Fibroblast of lung (primary cell): Measurements from ENCODE around the gene YTHDC1. TPM values are rescaled to one million over a fixed set of nuclear protein-coding genes. Genes with fewer than 3 reads are reported as not detected.
A peak's percentile ranks its signal among the peaks of the same experiment; 100 is the strongest.

Experiments used
- DNase-seq, 2 donors: peaks; one replicate each; pipeline versions ENCODE4 v3.0.0 to v3.0.0-alpha.2; 2010; ENCODE audit warnings: low read depth in 2 of 2
- H2AFZ ChIP-seq: 2 replicates; pipeline ENCODE4 v1.5.1; 2012; ENCODE audit warnings: low read length, control low read depth, inconsistent platforms
- H3K27ac ChIP-seq: 2 replicates; pipeline ENCODE4 v1.5.1; 2011; ENCODE audit warnings: low read length, control low read depth; ENCODE audit not compliant: insufficient read depth
- H3K27me3 ChIP-seq: 2 replicates; pipeline ENCODE4 v1.5.1; 2011; ENCODE audit warnings: mild to moderate bottlenecking, low read length; ENCODE audit not compliant: control insufficient read depth, insufficient read depth
- H3K36me3 ChIP-seq: 2 replicates; pipeline ENCODE4 v1.5.1; 2011; ENCODE audit warnings: low read length; ENCODE audit not compliant: control insufficient read depth, insufficient read depth
- H3K4me1 ChIP-seq: 2 replicates; pipeline ENCODE4 v1.5.1; 2011; ENCODE audit warnings: low read length; ENCODE audit not compliant: control insufficient read depth, insufficient read depth; ENCODE audit errors: extremely low read depth
- H3K4me2 ChIP-seq: 2 replicates; pipeline ENCODE4 v1.5.1; 2011; ENCODE audit warnings: low read length, control low read depth; ENCODE audit not compliant: insufficient read depth; ENCODE audit errors: extremely low read depth
- H3K4me3 ChIP-seq, 4 experiments: fragments of 200-600 bp in 1 of 4; sonication (generic) in 1 of 4; replicated peaks in 1 of 4; 2 replicates each; pipeline ENCODE4 v1.5.1; 2011 to 2016; ENCODE audit warnings: low read length in 4 of 4, low read depth in 3 of 4, mild to moderate bottlenecking in 3 of 4, control low read depth in 2 of 4, inconsistent platforms in 1 of 4, mixed read lengths in 1 of 4; ENCODE audit not compliant: insufficient read depth in 1 of 4; ENCODE audit errors: control extremely low read depth in 1 of 4
- H3K79me2 ChIP-seq: 2 replicates; pipeline ENCODE4 v1.5.1; 2012; ENCODE audit warnings: mild to moderate bottlenecking, low read length, inconsistent platforms; ENCODE audit not compliant: control insufficient read depth, insufficient read depth
- H3K9ac ChIP-seq: 2 replicates; pipeline ENCODE4 v1.5.1; 2011; ENCODE audit warnings: mild to moderate bottlenecking, low read length, control low read depth; ENCODE audit not compliant: insufficient read depth
- H3K9me3 ChIP-seq: 2 replicates; pipeline ENCODE4 v1.5.1; 2012; ENCODE audit warnings: low read depth, low read length; ENCODE audit not compliant: control insufficient read depth, insufficient read depth
- H4K20me1 ChIP-seq: 2 replicates; pipeline ENCODE4 v1.5.1; 2011; ENCODE audit warnings: low read length; ENCODE audit not compliant: control insufficient read depth, insufficient read depth; ENCODE audit errors: extremely low read depth
- EZH2 ChIP-seq: IDR thresholded peaks from 2 replicates; pipeline ENCODE4 v1.5.1; 2012; ENCODE audit warnings: low read length, control low read depth, mild to moderate bottlenecking; ENCODE audit errors: missing control alignments
- polyA plus RNA-seq, 2 donors: library from polyadenylated mRNA; depleted of rRNA in 1 of 2; stranded (reverse) in 1 of 2; unstranded in 1 of 2; fragments of >200 nt; gene quantifications; 2 replicates each; pipeline ENCODE4 v1.2.1, GENCODE V29; 2011 to 2012; ENCODE audit warnings: missing spikeins in 1 of 2
- total RNA-seq: library from RNA; depleted of rRNA; stranded (reverse); fragments of >200 nt; gene quantifications from 2 replicates; pipeline ENCODE4 v1.2.1, GENCODE V29; 2014
- TF ChIP-seq, protein P1 (sequence below), 2 donors: IDR thresholded peaks in 1 of 2; conservative IDR thresholded peaks in 1 of 2; 1 replicate in 1 of 2; 2 replicates in 1 of 2; pipeline ENCODE4 v1.5.1; 2011 to 2012; ENCODE audit warnings: low read length in 2 of 2, control low read depth in 1 of 2, inconsistent platforms in 1 of 2, low read depth in 1 of 2, mild to moderate bottlenecking in 1 of 2

YTHDC1 gene
- total and polyA plus RNA-seq, 2 donors (not counting 1 experiment from before 2014, with no cell fraction given) = 34.6 to 47.6 TPM

DNA sequence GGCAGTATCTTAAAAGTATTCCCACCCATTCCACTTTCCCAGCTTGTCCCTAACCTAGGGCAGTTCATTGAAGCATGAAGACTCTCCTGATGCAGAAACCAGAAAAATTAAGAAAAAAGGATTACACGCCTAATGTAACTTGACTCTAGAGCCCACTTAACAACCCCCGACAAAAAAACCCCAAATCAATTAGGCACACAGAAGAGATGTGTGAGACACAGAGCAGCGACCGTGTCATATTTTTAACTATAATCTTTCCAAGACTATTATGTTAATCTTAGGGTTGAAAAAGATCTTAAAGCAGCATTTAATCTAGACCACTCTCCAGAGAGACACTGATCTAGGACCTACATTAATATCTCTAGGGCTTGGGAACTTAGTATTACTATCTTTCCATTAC lies 1.3 kb downstream of the YTHDC1 start:
- Histone ChIP-seq H3K9ac (peak overlapping the region; percentile 99), H3K79me2 (peaks cover 62% of the 10 kb centered on the region), H3K27ac (peak overlapping the region; percentile 100), H3K4me2 (peak overlapping the region; percentile 79), H3K9me3 (no peaks in the 10 kb centered on the region), H3K36me3 (no peaks in the 10 kb centered on the region), H2AFZ (no peak overlapping the region), H3K4me3 (peak overlapping the region; percentile 63 to 94 (median 89)), H3K27me3 (no peaks in the 10 kb centered on the region), H4K20me1 (peaks cover 3% of the 10 kb centered on the region), H3K4me1 (no peaks in the 10 kb centered on the region)
- no peak for TF ChIP-seq EZH2
- TF ChIP-seq, protein P1, sequence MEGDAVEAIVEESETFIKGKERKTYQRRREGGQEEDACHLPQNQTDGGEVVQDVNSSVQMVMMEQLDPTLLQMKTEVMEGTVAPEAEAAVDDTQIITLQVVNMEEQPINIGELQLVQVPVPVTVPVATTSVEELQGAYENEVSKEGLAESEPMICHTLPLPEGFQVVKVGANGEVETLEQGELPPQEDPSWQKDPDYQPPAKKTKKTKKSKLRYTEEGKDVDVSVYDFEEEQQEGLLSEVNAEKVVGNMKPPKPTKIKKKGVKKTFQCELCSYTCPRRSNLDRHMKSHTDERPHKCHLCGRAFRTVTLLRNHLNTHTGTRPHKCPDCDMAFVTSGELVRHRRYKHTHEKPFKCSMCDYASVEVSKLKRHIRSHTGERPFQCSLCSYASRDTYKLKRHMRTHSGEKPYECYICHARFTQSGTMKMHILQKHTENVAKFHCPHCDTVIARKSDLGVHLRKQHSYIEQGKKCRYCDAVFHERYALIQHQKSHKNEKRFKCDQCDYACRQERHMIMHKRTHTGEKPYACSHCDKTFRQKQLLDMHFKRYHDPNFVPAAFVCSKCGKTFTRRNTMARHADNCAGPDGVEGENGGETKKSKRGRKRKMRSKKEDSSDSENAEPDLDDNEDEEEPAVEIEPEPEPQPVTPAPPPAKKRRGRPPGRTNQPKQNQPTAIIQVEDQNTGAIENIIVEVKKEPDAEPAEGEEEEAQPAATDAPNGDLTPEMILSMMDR (conservative IDR thresholded peaks at IDR 0.05 in 1 of 2, IDR thresholded peaks at IDR 0.05 in 1 of 2; ENCODE audit: low read depth in 1 of 2, low read length in 2 of 2) = no peak
- no peak for DNase-seq

DNA sequence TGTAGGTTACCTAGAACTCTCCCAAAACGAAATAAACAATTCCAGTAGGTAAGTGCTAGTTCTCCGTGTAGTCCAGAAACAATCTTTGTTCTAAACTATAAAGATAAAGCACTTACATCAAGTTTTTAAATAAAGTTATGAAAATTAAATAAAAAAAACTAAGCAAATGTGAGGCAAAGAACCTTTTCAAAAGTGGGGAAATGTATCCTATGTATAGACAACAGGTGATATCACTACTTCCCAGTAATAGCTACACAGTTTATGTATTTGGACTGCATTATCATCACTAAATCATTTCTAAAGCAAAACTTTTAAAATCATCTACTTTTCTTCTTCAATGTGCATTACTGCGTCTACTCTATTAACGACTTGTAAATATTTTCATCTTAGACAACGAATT lies 2.0 kb downstream of the YTHDC1 start:
- Histone ChIP-seq H3K9me3 (no peaks in the 10 kb centered on the region), H3K4me2 (peak overlapping the region; percentile 79), H2AFZ (no peak overlapping the region), H3K27ac (no peak overlapping the region), H3K9ac (no peak overlapping the region), H3K4me3 (peak overlapping the region; percentile 63 to 94 (median 89)), H4K20me1 (peaks cover 3% of the 10 kb centered on the region), H3K27me3 (no peaks in the 10 kb centered on the region), H3K36me3 (no peaks in the 10 kb centered on the region), H3K79me2 (peaks cover 69% of the 10 kb centered on the region), H3K4me1 (no peaks in the 10 kb centered on the region)
- DNase-seq = no peak
- no peak for TF ChIP-seq EZH2
- TF ChIP-seq, protein P1 (conservative IDR thresholded peaks at IDR 0.05 in 1 of 2, IDR thresholded peaks at IDR 0.05 in 1 of 2; ENCODE audit: low read depth in 1 of 2, low read length in 2 of 2) = no peak

DNA sequence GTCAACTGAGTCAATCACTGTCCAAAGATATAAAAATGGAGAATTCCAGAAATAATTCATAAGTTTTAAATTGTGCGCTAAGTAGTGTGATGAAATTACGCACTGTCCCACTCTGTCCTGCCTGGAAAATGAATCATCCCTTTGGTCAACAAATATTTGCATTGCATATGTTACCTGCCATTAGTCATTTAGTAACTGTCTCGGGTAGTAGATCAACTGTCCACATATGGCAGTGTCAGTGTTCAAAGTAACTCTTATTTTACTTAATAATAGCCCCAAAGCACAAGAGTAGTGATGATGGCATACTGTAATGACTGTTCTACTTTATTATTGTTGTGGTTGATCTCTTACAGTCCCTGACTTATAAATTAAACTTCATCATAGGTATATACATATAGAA lies 3.4 kb downstream of the YTHDC1 start:
- no peaks in the 10 kb centered on the region for H3K36me3 ChIP-seq
- no peak overlapping the region for H3K9ac ChIP-seq
- no peaks in the 10 kb centered on the region for H3K4me1 ChIP-seq
- H3K27me3 ChIP-seq = no peaks in the 10 kb centered on the region
- no peak overlapping the region for H2AFZ ChIP-seq
- H3K9me3 ChIP-seq = no peaks in the 10 kb centered on the region
- H3K4me2 ChIP-seq = no peak overlapping the region
- TF ChIP-seq, protein P1 (conservative IDR thresholded peaks at IDR 0.05 in 1 of 2, IDR thresholded peaks at IDR 0.05 in 1 of 2; ENCODE audit: low read depth in 1 of 2, low read length in 2 of 2) = no peak
- TF ChIP-seq EZH2 = no peak
- peak in 1 of 2 donors; percentile 31 for DNase-seq
- H3K4me3 ChIP-seq = no peak overlapping the region
- peaks cover 3% of the 10 kb centered on the region for H4K20me1 ChIP-seq
- H3K27ac ChIP-seq = no peak overlapping the region
- peaks cover 83% of the 10 kb centered on the region for H3K79me2 ChIP-seq
